CD14-positive monocyte (primary cell): Measurements from ENCODE around the gene PTTG2. TPM values are rescaled to one million over a fixed set of nuclear protein-coding genes. Genes with fewer than 3 reads are reported as not detected.
A peak's percentile ranks its signal among the peaks of the same experiment; 100 is the strongest.

ENCODE experiments used
- DNase-seq, 3 donors: peaks; one replicate each; pipeline ENCODE4 v3.0.0-alpha.2; 2011 to 2022
- H2AFZ ChIP-seq: 2 replicates; pipeline ENCODE4 v1.6.0; 2012; ENCODE audit warnings: mild to moderate bottlenecking, low read depth, low read length, inconsistent platforms; ENCODE audit not compliant: insufficient read depth, poor library complexity, severe bottlenecking
- H3K27ac ChIP-seq, 2 donors: 1 replicate in 1 of 2; 2 replicates in 1 of 2; pipeline ENCODE4 v1.5.1; 2012 to 2013; ENCODE audit warnings: low read length in 2 of 2, control low read depth in 1 of 2, inconsistent platforms in 1 of 2, low read depth in 1 of 2, mild to moderate bottlenecking in 1 of 2
- H3K27me3 ChIP-seq, 2 donors: one replicate each; pipeline versions ENCODE4 v1.6.0 to v1.6.1; 2011 to 2013; ENCODE audit warnings: low read length in 2 of 2; ENCODE audit not compliant: control insufficient read depth in 2 of 2, insufficient read depth in 2 of 2
- H3K36me3 ChIP-seq, 2 donors: replicated peaks in 1 of 2; 1 replicate in 1 of 2; 2 replicates in 1 of 2; pipeline versions ENCODE4 v1.5.1 to v1.6.1; 2012 to 2013; ENCODE audit warnings: low read length in 2 of 2, control low read depth in 1 of 2, inconsistent platforms in 1 of 2, mild to moderate bottlenecking in 1 of 2; ENCODE audit not compliant: insufficient read depth in 2 of 2, control insufficient read depth in 1 of 2
- H3K4me1 ChIP-seq, 2 donors: 1 replicate in 1 of 2; 2 replicates in 1 of 2; pipeline versions ENCODE4 v1.5.1 to v1.6.1; 2012 to 2013; ENCODE audit warnings: low read length in 2 of 2, control low read depth in 1 of 2, inconsistent platforms in 1 of 2, mild to moderate bottlenecking in 1 of 2, moderate library complexity in 1 of 2; ENCODE audit not compliant: insufficient read depth in 2 of 2, control insufficient read depth in 1 of 2
- H3K4me2 ChIP-seq: replicated peaks from 2 replicates; pipeline ENCODE3; 2012; ENCODE audit warnings: low read length, moderate library complexity, mild to moderate bottlenecking; ENCODE audit not compliant: poor library complexity, severe bottlenecking; ENCODE audit errors: extremely low read depth
- H3K4me3 ChIP-seq, 3 experiments: fragments of 200-600 bp in 1 of 3; sonication (generic) in 1 of 3; replicated peaks in 1 of 3; 1 replicate in 2 of 3; 2 replicates in 1 of 3; pipeline ENCODE4 v1.5.1; 2011 to 2013; ENCODE audit warnings: low read length in 3 of 3, mild to moderate bottlenecking in 3 of 3, control low read depth in 2 of 3, low read depth in 2 of 3, inconsistent platforms in 1 of 3, moderate library complexity in 1 of 3
- H3K79me2 ChIP-seq: 2 replicates; pipeline ENCODE4 v1.6.0; 2012; ENCODE audit warnings: mild to moderate bottlenecking, control low read depth, inconsistent platforms, low read length, moderate library complexity; ENCODE audit not compliant: insufficient read depth
- H3K9ac ChIP-seq: 2 replicates; pipeline ENCODE4 v1.6.0; 2017; ENCODE audit warnings: low read length, mild to moderate bottlenecking; ENCODE audit not compliant: insufficient read depth, poor library complexity, severe bottlenecking
- H3K9me3 ChIP-seq, 2 donors: replicated peaks in 1 of 2; 1 replicate in 1 of 2; 2 replicates in 1 of 2; pipeline versions ENCODE4 v1.5.1 to v1.6.1; 2012 to 2013; ENCODE audit warnings: low read length in 2 of 2, control low read depth in 1 of 2; ENCODE audit not compliant: control insufficient read depth in 1 of 2, insufficient read depth in 1 of 2
- H4K20me1 ChIP-seq: 2 replicates; pipeline ENCODE4 v1.6.0; 2012; ENCODE audit warnings: mild to moderate bottlenecking, low read length, control low read depth, moderate library complexity; ENCODE audit not compliant: insufficient read depth
- H3K27ac Mint-ChIP-seq, 7 donors: one replicate each; pipeline ENCODE4 v1.8.0; 2020; ENCODE audit warnings: mild to moderate bottlenecking in 7 of 7, mixed read lengths in 7 of 7, moderate library complexity in 6 of 7, inconsistent platforms in 2 of 7
- H3K27me3 Mint-ChIP-seq, 3 donors: one replicate each; pipeline ENCODE4 v1.8.0; 2021 to 2022; ENCODE audit warnings: low read depth in 3 of 3, mild to moderate bottlenecking in 3 of 3, mixed read lengths in 3 of 3, moderate library complexity in 3 of 3, inconsistent platforms in 1 of 3
- H3K36me3 Mint-ChIP-seq, 2 donors: one replicate each; pipeline ENCODE4 v1.8.0; 2020; ENCODE audit warnings: mixed read lengths in 2 of 2, inconsistent platforms in 1 of 2, mild to moderate bottlenecking in 1 of 2
- H3K4me1 Mint-ChIP-seq: one replicate; pipeline ENCODE4 v1.8.0; 2020; ENCODE audit warnings: mild to moderate bottlenecking, mixed read lengths
- H3K4me3 Mint-ChIP-seq, 2 donors: one replicate each; pipeline ENCODE4 v1.8.0; 2020; ENCODE audit warnings: mild to moderate bottlenecking in 2 of 2, mixed read lengths in 2 of 2, moderate library complexity in 1 of 2
- H3K9me3 Mint-ChIP-seq, 7 donors: one replicate each; pipeline ENCODE4 v1.8.0; 2020 to 2022; ENCODE audit warnings: mixed read lengths in 7 of 7, mild to moderate bottlenecking in 6 of 7, moderate library complexity in 6 of 7, inconsistent platforms in 2 of 7
- CTCF ChIP-seq: fragments of 200-600 bp; IDR thresholded peaks from one replicate; pipeline ENCODE4 v1.8.0; 2022; ENCODE audit warnings: antibody characterized with exemption, mild to moderate bottlenecking
- WGBS: methylation state at CpG from one replicate; pipeline ENCODE4 v1.1.5; 2013; ENCODE audit warnings: missing lambda C conversion rate; ENCODE audit not compliant: insufficient coverage; 5-methylcytosine and 5-hydroxymethylcytosine counted together
- intact Hi-C, 2 donors: fragments of 100-400 bp; cut with micrococcal nuclease; formaldehyde crosslinking; loops; one replicate each; pipeline versions ENCODE4 v1.15.0 to v1.15.1; 2023
- polyA plus RNA-seq, 3 donors: library from polyadenylated mRNA; depleted of rRNA in 1 of 3; unstranded in 2 of 3; stranded (reverse) in 1 of 3; fragments of 300-500 nt in 2 of 3; fragments of >200 nt in 1 of 3; fragmentation: Illumina TruSeq in 2 of 3; gene quantifications; 1 replicate in 2 of 3; 2 replicates in 1 of 3; pipeline ENCODE4 v1.2.3, GENCODE V29; 2012 to 2021

PTTG2 gene
- polyA plus RNA-seq, 3 donors = 2.0 TPM; not detected in 2

GRCh38 chr4:37993806-37994205 lies 33.6 kb downstream of the PTTG2 start:
- no peaks in the 10 kb centered on the region for H3K27me3 Mint-ChIP-seq
- peaks cover 0 to 2% (median 0%) of the 10 kb centered on the region in 7 donors for H3K9me3 Mint-ChIP-seq
- Histone ChIP-seq H3K4me2 (no peak overlapping the region), H3K27ac (peak overlapping the region in 1 of 2 donors; percentile 59), H3K9ac (no peak overlapping the region), H2AFZ (no peak overlapping the region), H3K36me3 (peaks cover 0 to 16% of the 10 kb centered on the region in 2 donors), H4K20me1 (peaks cover 59% of the 10 kb centered on the region), H3K27me3 (no peaks in the 10 kb centered on the region), H3K79me2 (peaks cover 97% of the 10 kb centered on the region), H3K4me1 (peaks cover 37 to 41% of the 10 kb centered on the region in 2 donors), H3K9me3 (no peaks in the 10 kb centered on the region), H3K4me3 (no peak overlapping the region)
- H3K36me3 Mint-ChIP-seq = peaks cover 17 to 37% of the 10 kb centered on the region in 2 donors
- H3K27ac Mint-ChIP-seq = peak overlapping the region; percentile 10 to 82 (median 70)
- 100% methylated on average over 6 of the region's 10 CpGs for WGBS
- intact Hi-C loops = no loop called here
- H3K4me3 Mint-ChIP-seq = no peak overlapping the region
- DNase-seq = no peak
- H3K4me1 Mint-ChIP-seq = peaks cover 57% of the 10 kb centered on the region
- TF ChIP-seq CTCF = no peak

GRCh38 chr4:37994569-37994968 lies 34.4 kb downstream of the PTTG2 start:
- H3K79me2 ChIP-seq = peaks cover 97% of the 10 kb centered on the region
- intact Hi-C loops = no loop called here
- no peaks in the 10 kb centered on the region for H3K27me3 Mint-ChIP-seq
- H3K4me1 ChIP-seq = peaks cover 29 to 34% of the 10 kb centered on the region in 2 donors
- TF ChIP-seq CTCF = no peak
- peaks cover 17 to 32% of the 10 kb centered on the region in 2 donors for H3K36me3 Mint-ChIP-seq
- H3K4me3 ChIP-seq = no peak overlapping the region
- no peak overlapping the region for H3K4me2 ChIP-seq
- H3K4me1 Mint-ChIP-seq = peaks cover 49% of the 10 kb centered on the region
- peak overlapping the region in 1 of 2 donors; percentile 59 for H3K27ac ChIP-seq
- no peak overlapping the region for H3K9ac ChIP-seq
- H2AFZ ChIP-seq = no peak overlapping the region
- H4K20me1 ChIP-seq = peaks cover 60% of the 10 kb centered on the region
- no peak for DNase-seq
- no peaks in the 10 kb centered on the region for H3K9me3 ChIP-seq
- H3K4me3 Mint-ChIP-seq = no peak overlapping the region
- H3K9me3 Mint-ChIP-seq = peaks cover 0 to 2% (median 0%) of the 10 kb centered on the region in 7 donors
- no peaks in the 10 kb centered on the region for H3K27me3 ChIP-seq
- peaks cover 2 to 20% of the 10 kb centered on the region in 2 donors for H3K36me3 ChIP-seq
- no CpG with 5 or more reads among the region's 3 CpGs for WGBS
- peak overlapping the region in 5 of 7 donors; percentile 19 to 87 (median 73) for H3K27ac Mint-ChIP-seq
